IMR-90 (cell line): ENCODE data around the gene NCKAP5. TPM values are rescaled to one million over a fixed set of nuclear protein-coding genes. Genes with fewer than 3 reads are reported as not detected.

Experiments
- ATAC-seq: fragments of 200-7000 bp; cut with Tn5 transposase; 2 replicates; pipeline ENCODE4 v1.9.1; 2020; ENCODE audit warnings: low read depth, mild to moderate bottlenecking, moderate library complexity
- BruUV-seq: library from RNA; stranded (reverse); fragments of 400-500 nt; replicated peaks from 2 replicates; lab custom pipeline; 2021; lab: Mats Ljungman, UMichigan
- CTCF ChIA-PET: fragments of 300-600 bp; formaldehyde crosslinking; extraction: SDS; loops from one replicate; lab custom pipeline; 2021; ENCODE audit warnings: antibody characterized with exemption; lab: Yijun Ruan, JAX
- POLR2A ChIA-PET: fragments of 300-600 bp; sonication (Branson Sonifier 250); formaldehyde crosslinking; loops from one replicate; lab custom pipeline; 2022; ENCODE audit warnings: antibody characterized with exemption; ENCODE audit not compliant: unreplicated experiment; lab: Charles Lee
- DNase-seq: peaks from one replicate; pipeline ENCODE4 v3.0.0; 2013
- H2AFZ ChIP-seq: replicated peaks from 2 replicates; pipeline ENCODE3; 2013; ENCODE audit warnings: low read length, mild to moderate bottlenecking; ENCODE audit not compliant: poor library complexity
- H2AK5ac ChIP-seq: 2 replicates; pipeline ENCODE4 v1.6.1; 2013; ENCODE audit warnings: low read depth, low read length, inconsistent platforms
- H2AK9ac ChIP-seq: replicated peaks from 2 replicates; pipeline ENCODE3; 2013; ENCODE audit warnings: mild to moderate bottlenecking, low read depth, low read length, moderate library complexity; ENCODE audit not compliant: poor library complexity
- H2BK120ac ChIP-seq: 2 replicates; pipeline ENCODE4 v1.6.1; 2013; ENCODE audit warnings: low read depth, low read length, inconsistent platforms
- H2BK15ac ChIP-seq: 3 replicates; pipeline ENCODE4 v1.6.1; 2013; ENCODE audit warnings: low read depth, low read length, inconsistent platforms
- H2BK20ac ChIP-seq: 2 replicates; pipeline ENCODE4 v1.6.1; 2013; ENCODE audit warnings: low read depth, mild to moderate bottlenecking, inconsistent platforms, low read length, moderate library complexity
- H2BK5ac ChIP-seq: 2 replicates; pipeline ENCODE4 v1.6.1; 2013; ENCODE audit warnings: mild to moderate bottlenecking, low read depth, low read length, inconsistent platforms; ENCODE audit not compliant: poor library complexity, severe bottlenecking
- H3K14ac ChIP-seq: replicated peaks from 2 replicates; pipeline ENCODE4 v1.6.1; 2013; ENCODE audit warnings: low read depth, low read length, inconsistent platforms
- H3K18ac ChIP-seq: 2 replicates; pipeline ENCODE4 v1.6.1; 2013; ENCODE audit warnings: low read depth, low read length, control low read depth
- H3K23ac ChIP-seq: 2 replicates; pipeline ENCODE4 v1.6.1; 2013; ENCODE audit warnings: low read depth, low read length, inconsistent platforms
- H3K27ac ChIP-seq: 2 replicates; pipeline ENCODE4 v1.5.1; 2013; ENCODE audit warnings: mild to moderate bottlenecking, control low read depth, low read length; ENCODE audit not compliant: insufficient read depth
- H3K27me3 ChIP-seq: 2 replicates; pipeline ENCODE4 v1.6.1; 2013; ENCODE audit warnings: low read length; ENCODE audit not compliant: control insufficient read depth, insufficient read depth
- H3K36me3 ChIP-seq: 2 replicates; pipeline ENCODE4 v1.6.1; 2013; ENCODE audit warnings: low read length, mixed read lengths; ENCODE audit not compliant: control insufficient read depth, insufficient read depth
- H3K4ac ChIP-seq: 2 replicates; pipeline ENCODE4 v1.6.1; 2013; ENCODE audit warnings: low read depth, low read length, inconsistent platforms
- H3K4me1 ChIP-seq: 2 replicates; pipeline ENCODE4 v1.6.1; 2013; ENCODE audit warnings: low read length, mixed read lengths; ENCODE audit not compliant: control insufficient read depth, insufficient read depth
- H3K4me2 ChIP-seq: 2 replicates; pipeline ENCODE4 v1.6.1; 2013; ENCODE audit warnings: low read depth, mild to moderate bottlenecking, control low read depth, low read length, moderate library complexity
- H3K4me3 ChIP-seq: 2 replicates; pipeline ENCODE4 v1.5.1; 2013; ENCODE audit warnings: low read depth, mild to moderate bottlenecking, control low read depth, low read length, moderate library complexity; ENCODE audit not compliant: insufficient read depth
- H3K56ac ChIP-seq: 2 replicates; pipeline ENCODE4 v1.6.1; 2013; ENCODE audit warnings: low read length, inconsistent platforms; ENCODE audit not compliant: insufficient read depth; ENCODE audit errors: extremely low read depth
- H3K79me1 ChIP-seq, 2 experiments: 2 replicates each; pipeline ENCODE4 v1.6.1; 2013; ENCODE audit warnings: low read length in 2 of 2, inconsistent platforms in 1 of 2, low read depth in 1 of 2
- H3K9ac ChIP-seq: 2 replicates; pipeline ENCODE4 v1.6.1; 2013; ENCODE audit warnings: low read depth, low read length, control low read depth
- H3K9me1 ChIP-seq: 2 replicates; pipeline ENCODE4 v1.6.1; 2013; ENCODE audit warnings: low read length, inconsistent platforms; ENCODE audit not compliant: insufficient read depth
- H3K9me3 ChIP-seq: 2 replicates; pipeline ENCODE4 v1.6.1; 2013; ENCODE audit warnings: low read length; ENCODE audit not compliant: control insufficient read depth, insufficient read depth
- H4K20me1 ChIP-seq: 2 replicates; pipeline ENCODE4 v1.6.1; 2013; ENCODE audit warnings: low read length, inconsistent platforms; ENCODE audit not compliant: insufficient read depth
- H4K5ac ChIP-seq: 2 replicates; pipeline ENCODE4 v1.6.1; 2013; ENCODE audit warnings: mild to moderate bottlenecking, low read depth, low read length, control low read depth
- H4K8ac ChIP-seq, 2 experiments: 2 replicates each; pipeline ENCODE4 v1.6.1; 2013; ENCODE audit warnings: low read depth in 2 of 2, low read length in 2 of 2, control low read depth in 1 of 2, inconsistent platforms in 1 of 2
- H4K91ac ChIP-seq: 2 replicates; pipeline ENCODE4 v1.6.1; 2013; ENCODE audit warnings: low read depth, low read length, inconsistent platforms; ENCODE audit not compliant: insufficient read depth
- CEBPB ChIP-seq: IDR thresholded peaks from 2 replicates; pipeline ENCODE4 v1.6.1; 2012; ENCODE audit warnings: low read depth, low read length, improper control_type of control experiment
- CHD1 ChIP-seq: IDR thresholded peaks from 2 replicates; pipeline ENCODE4 v1.6.1; 2012; ENCODE audit warnings: low read depth, low read length, improper control_type of control experiment
- FOS ChIP-seq: fragments of 150-350 bp; IDR thresholded peaks from 2 replicates; pipeline ENCODE4 v1.6.1; 2016; ENCODE audit warnings: low read depth, low read length
- MAZ ChIP-seq: IDR thresholded peaks from 2 replicates; pipeline ENCODE4 v1.6.1; 2012; ENCODE audit warnings: low read depth, mild to moderate bottlenecking, low read length, improper control_type of control experiment, moderate library complexity, borderline replicate concordance
- POLR2A ChIP-seq: IDR thresholded peaks from 2 replicates; pipeline ENCODE4 v1.6.1; 2012; ENCODE audit warnings: mild to moderate bottlenecking, low read depth, low read length
- RCOR1 ChIP-seq: IDR thresholded peaks from 2 replicates; pipeline ENCODE4 v1.6.1; 2012; ENCODE audit warnings: mild to moderate bottlenecking, low read length, improper control_type of control experiment; ENCODE audit not compliant: insufficient replicate concordance
- WGBS, 2 experiments: methylation state at CpG; one replicate each; pipeline versions ENCODE4 v1.1.5 to v1.1.7; 2013; ENCODE audit warnings: missing lambda C conversion rate in 2 of 2; ENCODE audit not compliant: insufficient read length in 1 of 2; ENCODE audit errors: extremely low coverage in 2 of 2; 5-methylcytosine and 5-hydroxymethylcytosine counted together
- dilution Hi-C: fragments of 300-500 bp; cut with HindIII; formaldehyde crosslinking; loops from one replicate; pipeline ENCODE4 v1.14.3; 2018; ENCODE audit warnings: low sequenced_read_pairs; ENCODE audit not compliant: unreplicated experiment
- in situ Hi-C: fragments of 300-500 bp; cut with MboI; formaldehyde crosslinking; loops from 3 replicates; pipeline ENCODE4 v1.14.3; 2019; ENCODE audit warnings: low sequenced_read_pairs, inconsistent platforms, mixed read lengths
- intact Hi-C: fragments of 100-400 bp; cut with micrococcal nuclease; formaldehyde crosslinking; loops from 2 replicates; pipeline ENCODE4 v1.10.0; 2022
- polyA plus RNA-seq, 3 experiments: library from polyadenylated mRNA; depleted of rRNA; stranded (reverse); fragments of >200 nt; gene quantifications; 2 replicates each; pipeline ENCODE4 v1.2.3, GENCODE V29; 2012; ENCODE audit warnings: low replicate concordance in 1 of 3
- total RNA-seq: library from RNA; depleted of rRNA; stranded (reverse); fragments of >200 nt; gene quantifications from 2 replicates; pipeline ENCODE4 v1.2.3, GENCODE V29; 2012

The NCKAP5 gene
- total and polyA plus RNA-seq, 2 of the 4 experiments (the other 2 are of a cell fraction): 2.7 to 3.9 TPM

GRCh38 chr2:133235968-133236367 lies 332.3 kb downstream of the NCKAP5 start:
- in situ Hi-C loops: no loop called here
- WGBS, 2 experiments: no CpG with 5 or more reads among the region's 1 CpG

More at GRCh38 chr2:133235968-133236367, 332.3 kb downstream of the NCKAP5 start:
- H3K27ac ChIP-seq: 0 out of 2 replicates have a peak overlapping the region, but pooled peaks have one; percentile 14
- no peaks in the 10 kb centered on the region for H3K27me3 ChIP-seq
- no peak overlapping the region for H4K5ac ChIP-seq
- H3K9ac ChIP-seq: no peak overlapping the region
- dilution Hi-C loops (no loop called here), intact Hi-C loops (no loop called here)
- H3K9me3 ChIP-seq: no peaks in the 10 kb centered on the region
- H3K56ac ChIP-seq: no peak overlapping the region
- TF ChIP-seq MAZ (no peak), CHD1 (no peak), POLR2A (no peak), FOS (peak; percentile 62; the same call in 1 of the 2 replicates), RCOR1 (no peak), CEBPB (no peak)
- no peak overlapping the region for H3K23ac ChIP-seq
- H4K91ac ChIP-seq: no peak overlapping the region; the same call in 1 of the 2 replicates
- no peak overlapping the region; a peak in 1 of 4 replicates for H4K8ac ChIP-seq
- H3K14ac ChIP-seq: no peak overlapping the region
- peaks cover 16% of the 10 kb centered on the region for H3K4me1 ChIP-seq
- CTCF ChIA-PET: interaction anchor here (0.6 to 1.1 kb wide), 2 partner anchors 325 to 541 kb away, joined by 3 read pairs; no protein-coding TSS in a partner anchor
- H3K79me1 ChIP-seq: peaks cover 31 to 70% of the 10 kb centered on the region in 2 experiments
- H2AFZ ChIP-seq: no peak overlapping the region
- no peak overlapping the region for H2AK9ac ChIP-seq
- H3K4me2 ChIP-seq: no peak overlapping the region
- POLR2A ChIA-PET: interaction anchor here (0.6 kb wide), 1 partner anchor 108 kb away, joined by 6 read pairs; no protein-coding TSS in a partner anchor
- H3K4me3 ChIP-seq: no peak overlapping the region
- peak overlapping the region; percentile 20; the same call in 1 of the 2 replicates for H2BK120ac ChIP-seq
- H2BK20ac ChIP-seq: no peak overlapping the region; the same call in 1 of the 2 replicates
- peak overlapping the region; percentile 15; the same call in 2 of the 3 replicates for H2BK15ac ChIP-seq
- no peak overlapping the region for H3K18ac ChIP-seq
- peak; percentile 87 for DNase-seq
- peaks cover 2% of the 10 kb centered on the region; the same call in 1 of the 2 replicates for H3K36me3 ChIP-seq
- peak; percentile 15; the same call in 1 of the 2 replicates for ATAC-seq
- peaks cover 13% of the 10 kb centered on the region for H3K9me1 ChIP-seq
- H2BK5ac ChIP-seq: peak overlapping the region; percentile 13
- no peaks in the 10 kb centered on the region for H4K20me1 ChIP-seq
- H2AK5ac ChIP-seq: no peak overlapping the region
- peak overlapping the region; percentile 8; the same call in 1 of the 2 replicates for H3K4ac ChIP-seq
- no TSS peak for BruUV-seq
